NOMO-1 (cell line): ENCODE results near the gene TENM3.
"Not testable (repeated sequence)": the region's sequence is repeated elsewhere in the genome, so short reads cannot be mapped to it uniquely, and the experiment has no call there.

Source experiments
- DNase-seq, 2 experiments: peaks; one replicate each; lab custom pipeline; 2025; ENCODE audit not compliant: unreplicated experiment in 2 of 2; lab: John Stamatoyannopoulos, UW

The TENM3 gene

DNA sequence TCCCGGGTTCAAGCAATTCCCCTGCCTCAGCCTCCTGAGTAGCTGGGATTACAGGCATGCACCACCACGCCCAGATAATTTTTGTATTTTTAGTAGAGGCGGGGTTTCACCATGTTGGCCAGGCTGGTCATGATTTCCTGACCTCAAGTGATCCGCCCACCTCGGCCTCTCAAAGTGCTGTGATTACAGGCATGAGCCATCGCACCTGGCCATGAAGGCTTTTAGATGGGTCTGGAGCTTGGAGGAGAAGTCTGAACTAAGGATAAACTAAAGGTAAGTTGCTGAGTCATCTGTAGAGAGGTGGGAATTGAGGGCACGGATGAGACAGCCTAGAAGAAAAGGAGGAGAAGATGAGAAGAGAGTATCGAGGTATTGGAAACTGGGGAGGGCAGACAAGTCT lies at the start of gene TENM3:
Gene TENM3 (plus strand): TSS at position 199 of the 400 bp plus-strand sequence. CDS start 80,619 bp downstream, outside the sequence.
- DNase-seq: not testable (repeated sequence)

GRCh38 chr4:182194091-182194824 lies 48.9 kb upstream of the TENM3 start:
- no peak for DNase-seq

- DNase-seq: no peak
Measured at GRCh38 chr4:182197611-182198010, 45.6 kb upstream of the TENM3 start.

- DNase-seq: no peak
Measured at GRCh38 chr4:182201871-182202270, 41.3 kb upstream of the TENM3 start.

- DNase-seq: no peak
Measured at GRCh38 chr4:182202650-182203049, 40.6 kb upstream of the TENM3 start.

GRCh38 chr4:182203872-182204411 lies 39.3 kb upstream of the TENM3 start:
- DNase-seq: no peak

- DNase-seq: no peak
Measured at GRCh38 chr4:182205306-182205705, 37.9 kb upstream of the TENM3 start.

- no peak for DNase-seq
Measured at GRCh38 chr4:182206266-182206665, 36.9 kb upstream of the TENM3 start.

DNA sequence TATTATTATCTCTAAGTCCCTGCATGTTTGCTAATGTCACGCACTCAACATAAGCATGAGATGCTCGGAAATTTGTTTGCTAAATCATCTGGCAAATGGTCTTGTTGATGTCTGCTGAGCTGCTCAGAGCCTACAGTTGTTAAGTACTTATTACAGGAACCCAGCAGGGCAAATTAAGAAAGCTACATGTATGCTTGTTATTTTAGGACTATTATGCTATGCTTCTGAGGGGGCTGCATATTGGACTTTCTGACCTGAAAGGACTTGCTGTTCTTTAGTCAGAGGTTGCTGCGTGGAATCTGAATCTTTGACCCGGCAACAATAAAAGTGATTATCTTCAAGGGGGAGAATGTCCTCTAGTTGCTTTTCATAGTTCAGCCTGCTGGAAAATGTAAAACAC lies 36.3 kb upstream of the TENM3 start:
- no peak for DNase-seq

DNA sequence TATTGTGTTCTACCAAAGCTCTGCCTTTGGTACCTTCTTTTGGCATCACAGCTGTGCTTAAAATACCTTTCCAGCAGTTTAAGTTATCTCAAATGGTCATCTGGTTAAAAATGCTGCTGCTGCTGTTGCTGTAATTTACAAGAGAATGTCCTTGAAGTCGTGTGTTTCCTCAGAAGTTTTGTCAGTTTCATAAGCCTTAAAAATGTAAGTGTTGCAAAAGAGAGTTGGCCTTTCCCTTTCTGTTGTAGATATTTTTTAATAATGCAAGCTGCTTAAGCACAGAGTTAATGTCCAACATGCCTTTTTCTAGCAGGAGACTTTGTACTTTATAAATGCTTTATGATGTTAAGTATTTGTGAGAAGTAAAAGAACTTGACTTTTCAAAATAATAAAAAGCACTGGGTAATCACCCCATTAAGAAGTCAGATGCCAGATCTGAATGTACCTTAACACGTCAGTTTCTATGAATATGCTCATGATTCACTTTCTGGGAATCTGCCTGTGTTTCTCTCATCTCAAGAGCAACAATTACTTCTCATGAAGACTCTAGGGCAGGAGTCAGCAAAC lies 35.3 kb upstream of the TENM3 start:
- no peak for DNase-seq

- no peak for DNase-seq
Measured at GRCh38 chr4:182208526-182209050, 34.6 kb upstream of the TENM3 start.

GRCh38 chr4:182212211-182212761 lies 30.9 kb upstream of the TENM3 start:
- DNase-seq: no peak

GRCh38 chr4:182213004-182213403 lies 30.2 kb upstream of the TENM3 start:
- DNase-seq: no peak

GRCh38 chr4:182215148-182215547 lies 28.1 kb upstream of the TENM3 start:
- DNase-seq: no peak

GRCh38 chr4:182216005-182216404 lies 27.2 kb upstream of the TENM3 start:
- no peak for DNase-seq

GRCh38 chr4:182219411-182220056 lies 23.7 kb upstream of the TENM3 start:
- no peak for DNase-seq

DNA sequence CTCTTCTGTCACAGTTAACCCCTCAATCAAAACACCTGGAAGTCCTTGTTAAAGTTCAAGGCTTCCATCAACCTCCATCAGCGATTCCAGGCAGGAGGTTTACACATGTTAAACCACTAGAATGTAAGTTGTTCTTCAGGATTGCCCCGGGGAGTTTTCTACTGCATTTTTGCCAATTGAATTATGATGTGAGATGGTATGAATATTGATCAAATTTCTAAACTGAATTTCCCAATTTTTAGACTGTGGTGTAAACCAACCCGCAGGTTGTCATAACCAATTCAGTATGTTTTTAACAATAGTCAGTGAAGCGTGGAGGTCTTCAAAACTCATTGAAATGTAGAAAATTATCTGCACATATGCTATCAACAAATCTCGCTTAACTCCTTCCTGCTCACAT lies 21.2 kb upstream of the TENM3 start:
- no peak for DNase-seq

- no peak for DNase-seq
Measured at GRCh38 chr4:182222766-182223165, 20.4 kb upstream of the TENM3 start.

DNA sequence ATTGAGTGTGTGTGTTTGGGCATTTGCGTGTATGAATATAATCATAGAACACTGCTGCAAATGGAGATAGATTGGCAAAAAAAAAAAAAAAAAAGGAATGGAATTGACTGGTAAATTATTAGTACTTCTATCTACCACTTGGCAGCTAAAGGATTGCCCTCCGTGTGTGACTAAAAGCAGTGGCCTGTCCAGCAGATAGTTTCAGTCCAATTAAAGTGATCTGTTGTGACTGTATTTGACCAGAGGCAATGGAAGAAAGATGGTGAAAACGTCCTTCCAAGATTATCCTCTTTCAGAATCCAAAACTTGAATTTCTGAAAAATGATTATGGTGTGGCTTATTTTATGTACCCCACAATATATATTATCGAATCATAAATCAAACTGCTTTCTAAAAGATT lies 19.5 kb upstream of the TENM3 start:
- no peak for DNase-seq

DNA sequence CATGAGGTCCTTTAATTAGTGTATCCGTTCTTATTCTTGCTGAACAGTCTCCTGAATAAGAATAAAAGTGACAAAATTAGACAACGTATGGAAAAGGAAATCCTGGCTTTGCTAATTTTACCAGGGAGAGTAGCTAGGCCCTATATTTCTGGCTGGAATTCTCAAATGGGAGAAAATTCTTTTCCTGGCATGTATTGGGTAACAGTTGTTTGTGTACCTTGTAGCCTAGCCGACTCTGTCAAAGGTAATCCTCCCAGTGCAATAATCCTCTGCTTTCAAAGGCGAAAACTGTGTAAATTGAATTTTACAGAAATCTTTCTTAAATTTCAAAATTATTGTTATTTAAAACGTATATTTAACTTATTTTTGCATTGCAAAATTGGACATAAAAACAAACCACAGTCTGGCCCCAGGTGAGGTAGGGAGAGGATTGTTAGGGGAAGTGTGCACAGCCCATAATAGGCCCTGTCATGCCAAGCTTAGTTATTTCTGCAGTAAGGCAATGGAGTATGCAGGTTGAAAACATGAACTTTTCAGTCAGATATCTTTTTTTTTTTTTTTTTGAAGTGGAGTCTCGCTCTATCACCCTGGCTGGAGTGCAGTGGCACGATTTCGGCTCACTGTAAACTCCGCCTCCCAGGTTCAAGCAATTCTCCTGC lies 18.9 kb upstream of the TENM3 start:
- no peak for DNase-seq
